H7 (cell line): ENCODE results near the gene KCNMA1. TPM values are rescaled to one million over a fixed set of nuclear protein-coding genes. Genes with fewer than 3 reads are reported as not detected.
A peak's percentile ranks its signal among the peaks of the same experiment; 100 is the strongest.
"Not testable (repeated sequence)": the region's sequence is repeated elsewhere in the genome, so short reads cannot be mapped to it uniquely, and the experiment has no call there.

Experiments
- DNase-seq: peaks from one replicate; pipeline ENCODE4 v3.0.0; 2012
- H3K27me3 ChIP-seq: 2 replicates; pipeline ENCODE4 v1.6.0; 2011; ENCODE audit warnings: mild to moderate bottlenecking, low read length; ENCODE audit not compliant: control insufficient read depth, insufficient read depth
- H3K36me3 ChIP-seq: replicated peaks from 2 replicates; pipeline ENCODE4 v1.5.1; 2011; ENCODE audit warnings: low read length; ENCODE audit not compliant: control insufficient read depth, insufficient read depth
- H3K4me3 ChIP-seq: 2 replicates; pipeline ENCODE4 v1.5.1; 2011; ENCODE audit warnings: low read depth, mild to moderate bottlenecking, control low read depth, low read length, moderate library complexity; ENCODE audit not compliant: insufficient read depth
- total RNA-seq: library from RNA; depleted of rRNA; stranded (reverse); fragments of >200 nt; shearing (Covaris generic); gene quantifications from 2 replicates; pipeline ENCODE4 v1.2.3, GENCODE V29; 2014

The KCNMA1 gene
- total RNA-seq, 1 experiment from 2014 or later = 0.94 TPM

DNA sequence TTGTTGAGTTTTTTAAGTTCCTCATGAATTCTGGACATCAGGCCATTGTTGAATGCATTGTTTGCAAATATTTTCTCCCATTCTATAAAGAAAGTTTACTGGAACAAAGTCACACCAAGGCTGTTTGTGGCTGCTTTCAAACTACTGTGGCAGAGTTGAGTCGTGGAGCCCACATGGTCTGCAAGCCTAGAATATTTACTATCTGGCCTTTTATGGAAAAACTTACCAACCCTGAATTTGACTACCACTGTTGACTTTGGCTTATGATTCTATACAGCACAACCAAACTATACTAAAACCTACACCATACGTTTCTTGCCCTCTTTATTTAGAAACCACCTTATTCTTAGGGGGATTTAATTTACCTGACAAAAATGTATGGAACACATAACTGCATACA lies 239.1 kb downstream of the KCNMA1 start:
- DNase-seq = no peak
- H3K36me3 ChIP-seq = no peaks in the 10 kb centered on the region
- H3K4me3 ChIP-seq = no peak overlapping the region
- H3K27me3 ChIP-seq = no peaks in the 10 kb centered on the region

DNA sequence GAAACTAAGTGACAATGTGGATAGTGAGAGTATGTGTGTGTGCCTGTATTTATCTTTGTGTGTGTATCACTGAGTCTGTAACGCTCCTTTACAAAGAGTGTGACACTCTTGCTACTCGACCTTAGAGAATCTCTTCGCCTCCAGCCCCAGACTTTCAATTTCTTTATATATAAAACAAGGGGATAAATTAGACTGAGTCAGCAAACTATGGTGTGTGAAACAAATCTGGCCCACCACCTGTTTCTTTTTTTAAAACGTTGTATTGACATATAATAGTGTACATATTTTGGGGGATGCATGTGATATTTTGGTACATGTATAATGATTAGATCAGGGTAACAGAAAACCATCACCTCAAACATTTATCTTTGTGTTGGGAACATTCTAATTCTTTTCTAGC lies 240.5 kb downstream of the KCNMA1 start:
- Histone ChIP-seq H3K36me3 (no peaks in the 10 kb centered on the region), H3K4me3 (no peak overlapping the region), H3K27me3 (no peaks in the 10 kb centered on the region)
- DNase-seq = no peak

DNA sequence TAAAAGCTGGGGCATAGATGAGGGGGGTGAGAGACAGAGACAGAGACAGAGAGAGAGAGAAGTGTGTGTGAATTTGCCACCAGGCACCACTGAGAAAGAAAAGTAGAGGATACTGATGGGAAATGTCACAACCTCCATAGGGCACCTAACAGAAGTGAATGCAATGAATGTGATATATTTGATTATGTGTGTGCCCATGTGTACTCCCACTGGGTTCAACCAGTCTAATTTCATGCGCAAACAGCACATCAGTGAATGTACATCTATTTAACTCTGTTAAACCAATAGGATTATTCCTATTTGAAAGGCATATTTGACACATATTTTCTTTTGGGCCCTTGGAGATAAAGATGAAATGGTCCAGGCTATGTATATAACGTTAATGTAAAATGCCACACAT lies 241.3 kb downstream of the KCNMA1 start:
- no peaks in the 10 kb centered on the region for H3K36me3 ChIP-seq
- H3K4me3 ChIP-seq = no peak overlapping the region
- no peak for DNase-seq
- H3K27me3 ChIP-seq = no peaks in the 10 kb centered on the region

DNA sequence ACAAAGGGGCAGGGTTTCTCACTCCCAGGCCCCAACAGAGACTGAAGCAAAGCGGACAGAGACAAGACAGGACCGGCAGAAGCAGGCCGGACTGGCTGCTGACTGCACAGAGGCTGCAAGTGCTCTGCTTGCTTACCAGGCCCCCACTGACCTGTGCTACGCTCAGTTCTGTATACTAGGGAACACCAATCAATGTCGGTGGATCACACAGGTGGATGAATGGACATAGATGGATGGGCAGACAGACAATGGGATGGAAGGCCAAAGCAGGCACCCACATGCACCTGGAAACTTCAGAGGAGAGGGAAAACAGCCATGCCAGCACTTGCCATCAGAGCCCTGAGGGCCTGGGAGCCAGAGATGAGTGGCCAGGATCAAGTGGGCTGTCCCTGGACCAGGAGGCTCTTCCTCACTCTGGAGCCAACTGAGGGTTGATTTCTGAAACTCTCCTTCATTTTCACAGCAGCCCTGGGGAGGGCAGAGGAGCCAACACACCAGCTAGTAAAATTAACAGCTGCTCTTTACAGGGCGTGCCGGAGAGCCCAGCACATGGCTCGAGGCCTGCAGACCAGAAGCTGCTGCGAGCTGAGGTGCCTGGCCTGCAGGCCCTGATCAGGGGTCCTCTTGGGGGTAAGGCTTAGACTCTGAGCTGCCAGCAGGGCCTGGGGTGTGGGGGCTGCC lies 243.6 kb downstream of the KCNMA1 start:
- Histone ChIP-seq H3K4me3 (no peak overlapping the region), H3K36me3 (no peaks in the 10 kb centered on the region), H3K27me3 (no peaks in the 10 kb centered on the region)
- no peak for DNase-seq

DNA sequence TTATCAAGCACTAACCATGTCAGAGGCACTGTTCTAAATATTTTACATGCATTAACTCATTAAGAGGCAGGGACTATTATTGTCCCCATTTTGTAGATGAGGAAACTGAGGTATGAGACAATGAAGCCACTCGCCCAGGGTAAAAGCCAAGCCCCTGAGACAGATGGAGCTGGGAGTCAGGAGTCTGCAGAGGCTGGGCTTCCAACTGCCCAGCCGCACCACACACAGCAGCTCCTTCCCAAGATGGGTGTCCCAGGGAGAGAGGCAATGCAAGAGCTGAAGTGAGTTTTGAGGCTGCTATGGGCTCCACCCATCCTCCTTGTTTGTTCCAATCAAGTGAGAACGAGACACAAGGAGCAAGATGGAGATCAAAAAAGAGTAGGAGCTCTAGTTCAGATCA lies 244.2 kb downstream of the KCNMA1 start:
- DNase-seq = no peak
- Histone ChIP-seq H3K27me3 (no peaks in the 10 kb centered on the region), H3K36me3 (no peaks in the 10 kb centered on the region), H3K4me3 (no peak overlapping the region)

DNA sequence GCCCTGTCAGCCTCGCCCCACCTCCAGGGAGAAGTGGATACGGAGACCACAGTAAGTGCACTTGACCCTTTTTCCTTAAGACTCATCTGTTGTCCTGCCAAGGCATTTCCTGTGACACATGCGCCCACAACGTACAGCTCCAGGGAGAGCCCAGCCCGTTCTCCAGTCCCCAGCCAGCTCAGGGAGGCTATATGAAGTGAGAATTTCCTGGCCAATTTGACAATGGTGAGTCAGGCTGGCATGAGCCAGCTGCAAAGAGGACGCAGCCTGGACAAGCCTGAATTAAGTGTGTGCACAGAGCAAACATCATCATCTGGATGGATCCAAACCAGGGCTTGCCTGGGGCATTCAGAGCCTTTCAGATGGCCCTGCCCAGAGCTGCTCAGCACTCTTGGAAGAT lies 244.8 kb downstream of the KCNMA1 start:
- no peaks in the 10 kb centered on the region for H3K27me3 ChIP-seq
- H3K36me3 ChIP-seq = no peaks in the 10 kb centered on the region
- no peak for DNase-seq
- H3K4me3 ChIP-seq = no peak overlapping the region

DNA sequence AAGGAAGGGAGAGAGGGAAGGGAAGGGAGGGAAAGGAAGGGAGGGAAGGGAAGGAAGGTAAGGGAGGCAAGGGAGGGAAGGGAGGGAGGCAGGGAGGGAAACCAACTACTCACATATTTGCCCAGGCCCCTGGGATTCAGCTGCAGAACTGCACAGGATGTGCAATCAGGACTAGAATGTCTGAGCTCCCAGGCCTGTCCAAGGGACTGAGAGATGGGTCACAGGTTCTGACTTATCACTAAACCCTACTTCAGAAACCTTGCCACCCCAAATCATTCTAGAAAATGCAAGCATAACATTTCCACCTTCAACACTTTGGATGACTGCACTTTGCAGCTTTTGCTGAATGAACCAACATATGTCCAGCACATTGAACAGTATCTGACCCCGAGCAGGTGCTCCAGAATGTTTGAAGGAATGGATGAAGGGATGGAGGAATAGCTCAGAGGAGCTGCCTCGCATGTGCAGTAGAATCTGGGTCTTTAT lies 245.3 kb downstream of the KCNMA1 start:
- DNase-seq = no peak
- H3K27me3 ChIP-seq = no peaks in the 10 kb centered on the region
- no peaks in the 10 kb centered on the region for H3K36me3 ChIP-seq
- no peak overlapping the region for H3K4me3 ChIP-seq

DNA sequence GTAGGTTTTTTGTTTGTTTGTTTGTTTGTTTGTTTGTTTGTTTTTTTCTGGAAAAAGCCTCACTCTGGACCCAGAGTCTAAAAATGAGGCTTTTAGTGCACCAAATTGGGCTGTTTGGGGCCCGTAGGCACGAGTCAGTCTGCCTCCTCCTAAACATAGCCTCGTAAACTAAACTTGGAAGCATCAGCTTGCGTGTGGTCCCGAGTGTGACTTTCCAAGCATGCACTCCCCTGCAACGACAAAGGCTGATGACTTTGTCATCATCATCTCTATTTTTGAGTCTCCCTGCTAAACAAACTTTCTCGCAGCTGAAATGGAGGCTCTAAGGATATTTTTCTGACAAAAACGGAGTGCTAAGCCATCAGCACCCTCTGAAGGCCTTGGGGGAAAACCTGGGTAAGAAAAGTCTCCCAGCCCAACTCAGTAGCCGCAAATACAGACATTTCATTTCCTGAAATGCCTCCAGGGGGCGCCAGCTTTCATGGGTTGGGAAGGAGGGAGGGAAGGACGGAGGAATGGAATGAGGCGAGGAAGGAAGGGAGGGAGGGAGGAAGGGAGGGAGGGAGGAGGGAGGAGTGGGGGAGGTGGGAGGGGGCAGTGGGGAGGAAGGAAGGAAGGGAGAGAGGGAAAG lies 245.9 kb downstream of the KCNMA1 start:
- DNase-seq = peak; percentile 74
- Histone ChIP-seq H3K36me3 (no peaks in the 10 kb centered on the region), H3K27me3 (no peaks in the 10 kb centered on the region), H3K4me3 (no peak overlapping the region)

DNA sequence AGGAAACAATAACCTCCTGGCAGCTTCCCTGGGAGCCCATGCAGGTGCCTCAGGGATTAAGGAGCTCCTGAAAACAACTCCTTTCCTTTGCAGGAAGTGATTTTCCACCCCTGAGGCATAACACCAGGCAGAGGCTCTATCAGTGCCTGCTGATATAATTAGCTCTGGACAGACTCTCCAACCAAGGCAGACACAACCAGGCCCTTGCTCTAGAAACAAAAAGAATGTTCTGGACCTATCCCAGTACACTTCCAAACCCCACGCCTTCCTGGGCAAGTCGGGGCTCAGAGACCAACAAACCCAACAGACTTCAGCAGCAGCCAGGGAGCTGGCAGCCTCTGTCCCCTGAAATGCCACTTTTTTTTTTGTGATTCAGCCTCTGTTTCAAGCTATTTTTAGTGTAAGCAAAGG lies 247.1 kb downstream of the KCNMA1 start:
- H3K4me3 ChIP-seq = no peak overlapping the region
- no peak for DNase-seq
- H3K27me3 ChIP-seq = no peaks in the 10 kb centered on the region
- H3K36me3 ChIP-seq = no peaks in the 10 kb centered on the region

DNA sequence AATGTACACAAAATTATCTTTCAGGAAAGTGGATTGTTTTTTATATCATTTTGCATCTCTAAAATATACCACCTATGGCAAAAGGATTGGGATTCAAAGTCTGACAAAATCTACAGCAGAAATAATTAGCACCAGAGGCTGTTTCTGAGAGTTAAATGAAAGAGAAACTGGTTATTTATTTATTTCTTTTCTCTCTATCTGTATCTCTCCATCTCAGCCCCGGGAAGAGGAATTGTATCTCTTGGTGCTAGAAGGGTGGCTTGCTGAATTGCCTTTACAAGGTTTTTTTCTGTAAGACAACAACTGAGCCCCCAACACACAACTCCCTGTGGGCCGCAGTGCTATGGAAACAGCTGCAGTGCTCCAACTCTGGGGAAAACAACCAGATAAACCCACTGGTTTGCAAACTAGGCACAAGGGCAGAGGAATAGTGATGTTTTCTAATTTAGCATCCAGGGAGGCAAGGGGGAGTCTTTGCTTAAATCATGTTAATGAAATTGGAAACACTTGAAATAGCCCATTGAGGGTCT lies 249.0 kb downstream of the KCNMA1 start:
- DNase-seq = no peak
- Histone ChIP-seq H3K36me3 (no peaks in the 10 kb centered on the region), H3K4me3 (no peak overlapping the region), H3K27me3 (no peaks in the 10 kb centered on the region)

DNA sequence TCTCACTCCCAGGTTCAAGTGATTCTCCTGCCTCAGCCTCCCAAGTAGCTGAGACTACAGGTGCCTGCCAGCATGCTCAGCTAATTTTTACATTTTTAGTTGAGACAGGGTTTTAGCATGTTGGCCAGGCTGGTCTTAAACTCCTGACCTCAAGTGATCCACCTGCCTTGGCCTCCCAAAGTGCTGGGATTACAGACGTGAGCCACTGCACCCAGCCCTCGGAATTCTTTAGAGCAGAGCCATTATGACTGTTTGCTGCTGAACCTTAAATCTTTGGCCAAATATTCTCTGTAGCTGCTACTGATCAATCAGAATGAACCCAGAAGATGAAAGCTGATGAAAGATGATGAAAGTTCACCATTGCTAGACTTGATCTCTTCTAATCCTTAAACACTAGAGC lies 249.9 kb downstream of the KCNMA1 start:
- not testable (repeated sequence) for H3K27me3 ChIP-seq, H3K36me3 ChIP-seq, H3K4me3 ChIP-seq, DNase-seq

DNA sequence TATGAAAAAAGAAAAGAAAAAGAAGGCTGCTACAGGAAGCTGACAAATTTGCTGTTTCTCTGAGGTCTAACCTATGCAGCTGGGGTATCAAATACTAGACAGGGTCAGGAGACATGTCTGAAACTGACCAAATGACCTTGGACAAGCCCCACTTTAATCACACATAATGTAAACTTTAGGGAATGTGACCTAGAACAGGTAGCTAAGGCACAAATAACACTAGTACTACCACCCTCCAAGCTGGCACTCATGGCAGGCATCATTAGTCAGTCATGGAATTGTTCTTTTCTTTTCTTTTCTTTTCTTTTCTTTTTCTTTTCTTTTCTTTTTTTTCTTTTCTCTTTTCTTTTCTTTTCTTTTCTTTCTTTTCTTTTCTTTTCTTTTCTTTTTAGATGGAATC lies 250.4 kb downstream of the KCNMA1 start:
- Histone ChIP-seq H3K4me3 (no peak overlapping the region), H3K27me3 (no peaks in the 10 kb centered on the region), H3K36me3 (no peaks in the 10 kb centered on the region)
- DNase-seq = no peak

DNA sequence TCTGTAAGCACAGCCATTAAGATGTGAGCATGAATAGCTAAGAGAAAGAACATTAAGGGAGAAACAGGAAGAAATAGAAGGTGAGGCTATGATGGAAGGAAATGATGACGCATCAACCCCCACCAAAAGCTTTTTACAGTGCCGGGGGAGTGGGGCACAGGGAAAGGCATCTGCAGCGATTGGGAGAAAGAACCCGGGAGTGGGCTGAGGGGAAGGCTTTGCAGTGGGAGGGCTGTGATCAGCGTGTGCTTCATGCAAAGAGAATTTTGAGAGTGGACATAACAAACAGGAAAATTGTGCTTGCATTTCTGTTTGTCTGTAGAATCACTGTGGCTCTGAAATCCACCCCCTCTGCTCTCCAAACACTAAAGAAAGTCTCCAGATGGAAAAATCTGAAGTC lies 250.8 kb downstream of the KCNMA1 start:
- no peak for DNase-seq
- H3K27me3 ChIP-seq = no peaks in the 10 kb centered on the region
- no peaks in the 10 kb centered on the region for H3K36me3 ChIP-seq
- no peak overlapping the region for H3K4me3 ChIP-seq

DNA sequence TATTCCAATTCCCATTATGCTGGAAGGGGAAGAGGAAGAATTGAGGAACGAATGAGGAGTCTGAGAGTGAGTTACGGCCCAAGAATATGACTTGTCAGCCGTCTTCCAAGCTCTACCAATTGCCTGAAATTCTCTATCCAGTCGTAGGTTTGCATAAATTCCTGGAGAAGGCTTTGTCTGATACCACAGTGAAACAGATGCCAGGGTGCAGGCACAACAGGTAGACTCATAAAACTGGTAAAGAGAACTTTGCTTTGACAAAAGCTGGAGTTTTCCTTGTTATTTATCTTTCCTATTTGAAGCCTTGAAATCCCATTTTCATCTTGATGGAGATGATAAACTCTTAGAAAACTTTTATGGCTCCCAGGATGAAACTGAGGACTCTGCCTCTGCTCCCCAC lies 251.2 kb downstream of the KCNMA1 start:
- Histone ChIP-seq H3K27me3 (no peaks in the 10 kb centered on the region), H3K4me3 (no peak overlapping the region), H3K36me3 (no peaks in the 10 kb centered on the region)
- no peak for DNase-seq

DNA sequence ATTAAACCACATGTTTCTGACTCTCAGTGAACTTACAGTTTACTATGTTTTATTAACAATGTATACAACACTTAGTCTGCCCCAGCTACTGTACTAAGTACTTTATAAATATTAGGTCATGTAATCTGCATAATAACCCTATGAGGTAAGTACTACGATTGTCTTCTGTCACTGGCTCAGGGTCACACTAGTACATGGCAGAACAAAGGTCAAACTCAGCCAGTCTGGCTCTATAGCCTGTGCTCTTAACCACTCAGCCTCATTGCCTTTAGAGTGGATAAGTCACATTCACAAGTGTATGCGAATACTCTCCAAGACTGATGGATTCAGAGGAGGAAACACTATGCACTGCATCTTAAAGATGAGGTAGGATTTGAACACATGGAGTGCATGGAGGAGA lies 252.3 kb downstream of the KCNMA1 start:
- Histone ChIP-seq H3K27me3 (no peaks in the 10 kb centered on the region), H3K4me3 (no peak overlapping the region), H3K36me3 (no peaks in the 10 kb centered on the region)
- no peak for DNase-seq
